ENCODE data around the gene TMEM214. TPM values are rescaled to one million over a fixed set of nuclear protein-coding genes. Genes with fewer than 3 reads are reported as not detected.

The TMEM214 gene
- total RNA-seq, 6 experiments from 2014 or later: 119 to 162 (median 144) TPM

GRCh38 chr2:27081984-27082772 is 49.4 kb downstream of the TMEM214 start:
- Mint-ChIP-seq H3K27ac (no peak overlapping the region), H3K4me3 (no peak overlapping the region), H3K4me1 (ENCODE audit: low read depth) (peaks cover 51% of the 10 kb centered on the region), H3K27me3 (ENCODE audit: insufficient read depth) (peaks cover 2% of the 10 kb centered on the region; the same call in 1 of the 2 replicates), H3K36me3 (ENCODE audit: low read depth) (peaks cover 12% of the 10 kb centered on the region; the same call in 1 of the 2 replicates), H3K9me3 (no peaks in the 10 kb centered on the region)
- DNase-seq: no peak
- no peak for TF ChIP-seq CTCF (IDR thresholded peaks at IDR 0.05)

GRCh38 chr2:27082773-27083409 is 50.1 kb downstream of the TMEM214 start:
- no peak for DNase-seq
- Mint-ChIP-seq H3K9me3 (no peaks in the 10 kb centered on the region), H3K36me3 (ENCODE audit: low read depth) (peaks cover 12% of the 10 kb centered on the region; the same call in 1 of the 2 replicates), H3K27ac (no peak overlapping the region), H3K4me1 (ENCODE audit: low read depth) (peaks cover 46% of the 10 kb centered on the region), H3K4me3 (no peak overlapping the region), H3K27me3 (ENCODE audit: insufficient read depth) (peaks cover 3% of the 10 kb centered on the region)
- TF ChIP-seq CTCF (IDR thresholded peaks at IDR 0.05): no peak

- Mint-ChIP-seq H3K36me3 (ENCODE audit: low read depth) (peaks cover 12% of the 10 kb centered on the region; the same call in 1 of the 2 replicates), H3K27ac (no peak overlapping the region), H3K4me3 (no peak overlapping the region), H3K9me3 (no peaks in the 10 kb centered on the region), H3K4me1 (ENCODE audit: low read depth) (peaks cover 40% of the 10 kb centered on the region), H3K27me3 (ENCODE audit: insufficient read depth) (peaks cover 3% of the 10 kb centered on the region)
- no peak for DNase-seq
- TF ChIP-seq CTCF (IDR thresholded peaks at IDR 0.05): no peak
Observed at GRCh38 chr2:27083410-27084296, 50.9 kb downstream of the TMEM214 start.

GRCh38 chr2:27084297-27085061 is 51.7 kb downstream of the TMEM214 start:
- Mint-ChIP-seq H3K36me3 (ENCODE audit: low read depth) (peaks cover 12% of the 10 kb centered on the region; the same call in 1 of the 2 replicates), H3K4me1 (ENCODE audit: low read depth) (peaks cover 39% of the 10 kb centered on the region), H3K9me3 (no peaks in the 10 kb centered on the region), H3K27ac (no peak overlapping the region), H3K27me3 (ENCODE audit: insufficient read depth) (peaks cover 3% of the 10 kb centered on the region), H3K4me3 (no peak overlapping the region)
- DNase-seq: no peak
- TF ChIP-seq CTCF (IDR thresholded peaks at IDR 0.05): no peak

Data from HFFc6 (cell line).